Myocyte (in vitro differentiated cells): ENCODE data around the gene ZAP70. TPM values are rescaled to one million over a fixed set of nuclear protein-coding genes. Genes with fewer than 3 reads are reported as not detected.
"Not testable (repeated sequence)": the region's sequence is repeated elsewhere in the genome, so short reads cannot be mapped to it uniquely, and the experiment has no call there.

Source experiments
- DNase-seq: peaks from one replicate; pipeline ENCODE4 v3.0.0-alpha.2; 2012; ENCODE audit warnings: low read depth
- polyA plus RNA-seq: library from polyadenylated mRNA; unstranded; fragments of >200 nt; gene quantifications from one replicate; pipeline ENCODE4 v1.2.1, GENCODE V29; 2012; ENCODE audit warnings: missing spikeins
- total RNA-seq: library from RNA; depleted of rRNA; stranded (reverse); fragments of >200 nt; gene quantifications from 2 replicates; pipeline ENCODE4 v1.2.3, GENCODE V29; 2014

Gene ZAP70
- 2.2 and 2.3 TPM in 2 replicates for total RNA-seq
- 0.90 TPM for polyA plus RNA-seq

- DNase-seq = no peak
Measured at GRCh38 chr2:97713296-97714083, at the start of gene ZAP70. ZAP70 (plus strand) TSS chr2:97713576; CDS start chr2:97724037, 10,461 bp downstream.

- no peak for DNase-seq
Measured at GRCh38 chr2:97663626-97663961, 49.8 kb upstream of the ZAP70 start.

- peak; percentile 99 for DNase-seq
Measured at GRCh38 chr2:97663962-97664635, 49.3 kb upstream of the ZAP70 start, which contains the start of gene ACTR1B. ACTR1B (minus strand) TSS chr2:97664044; CDS start chr2:97663890, 154 bp downstream.

GRCh38 chr2:97664636-97664970 is 48.8 kb upstream of the ZAP70 start:
- peak; percentile 47 for DNase-seq

GRCh38 chr2:97669448-97669847 is 43.9 kb upstream of the ZAP70 start, which contains the start of gene C2orf92:
C2orf92 (plus strand) TSS chr2:97669713; CDS start chr2:97669789, 76 bp downstream.
- no peak for DNase-seq

GRCh38 chr2:97670471-97670870 is 42.9 kb upstream of the ZAP70 start:
- DNase-seq = no peak

GRCh38 chr2:97671526-97671925 is 41.9 kb upstream of the ZAP70 start:
- no peak for DNase-seq

- peak; percentile 52 for DNase-seq
Measured at GRCh38 chr2:97672606-97673140, 40.7 kb upstream of the ZAP70 start.

GRCh38 chr2:97673182-97673914 is 40.0 kb upstream of the ZAP70 start:
- peak; percentile 15 for DNase-seq

- no peak for DNase-seq
Measured at GRCh38 chr2:97673915-97674283, 39.5 kb upstream of the ZAP70 start.

GRCh38 chr2:97675430-97676113 is 37.8 kb upstream of the ZAP70 start:
- DNase-seq = no peak

- DNase-seq = no peak
Measured at GRCh38 chr2:97676620-97677019, 36.8 kb upstream of the ZAP70 start.

GRCh38 chr2:97677480-97677879 is 35.9 kb upstream of the ZAP70 start:
- no peak for DNase-seq

- DNase-seq = no peak
Measured at GRCh38 chr2:97678298-97678697, 35.1 kb upstream of the ZAP70 start.

GRCh38 chr2:97687235-97687634 is 26.1 kb upstream of the ZAP70 start:
- not testable (repeated sequence) for DNase-seq

- DNase-seq = peak; percentile 36
Measured at GRCh38 chr2:97688062-97688827, 25.1 kb upstream of the ZAP70 start.

GRCh38 chr2:97691166-97691565 is 22.2 kb upstream of the ZAP70 start:
- no peak for DNase-seq

GRCh38 chr2:97693476-97693875 is 19.9 kb upstream of the ZAP70 start:
- DNase-seq = peak; percentile 88

GRCh38 chr2:97695744-97696143 is 17.6 kb upstream of the ZAP70 start:
- no peak for DNase-seq
